ENCODE measurements around the gene TPRN. TPM values are rescaled to one million over a fixed set of nuclear protein-coding genes. Genes with fewer than 3 reads are reported as not detected.

Gene TPRN
- total RNA-seq, 1 donor from 2014 or later: 13.7 TPM

DNA sequence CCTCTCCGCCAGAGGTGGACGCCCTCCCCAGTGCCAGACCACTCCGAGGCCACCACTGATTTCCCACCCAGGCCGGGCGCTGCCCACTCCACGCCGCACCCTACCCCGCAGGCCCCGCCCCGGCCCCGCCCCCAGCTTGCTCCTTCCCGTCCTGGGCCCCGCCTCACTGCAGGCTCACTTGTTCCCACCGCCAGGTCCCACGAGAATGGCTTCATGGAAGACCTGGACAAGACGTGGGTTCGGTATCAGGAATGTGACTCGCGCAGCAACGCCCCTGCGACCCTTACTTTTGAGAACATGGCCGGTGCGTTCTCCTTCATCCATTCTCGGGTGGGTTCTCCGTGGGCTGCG, 37.2 kb downstream of the TPRN start:
- DNase-seq (ENCODE audit: low spot score) (no peak), ATAC-seq (peak; percentile 6)

DNA sequence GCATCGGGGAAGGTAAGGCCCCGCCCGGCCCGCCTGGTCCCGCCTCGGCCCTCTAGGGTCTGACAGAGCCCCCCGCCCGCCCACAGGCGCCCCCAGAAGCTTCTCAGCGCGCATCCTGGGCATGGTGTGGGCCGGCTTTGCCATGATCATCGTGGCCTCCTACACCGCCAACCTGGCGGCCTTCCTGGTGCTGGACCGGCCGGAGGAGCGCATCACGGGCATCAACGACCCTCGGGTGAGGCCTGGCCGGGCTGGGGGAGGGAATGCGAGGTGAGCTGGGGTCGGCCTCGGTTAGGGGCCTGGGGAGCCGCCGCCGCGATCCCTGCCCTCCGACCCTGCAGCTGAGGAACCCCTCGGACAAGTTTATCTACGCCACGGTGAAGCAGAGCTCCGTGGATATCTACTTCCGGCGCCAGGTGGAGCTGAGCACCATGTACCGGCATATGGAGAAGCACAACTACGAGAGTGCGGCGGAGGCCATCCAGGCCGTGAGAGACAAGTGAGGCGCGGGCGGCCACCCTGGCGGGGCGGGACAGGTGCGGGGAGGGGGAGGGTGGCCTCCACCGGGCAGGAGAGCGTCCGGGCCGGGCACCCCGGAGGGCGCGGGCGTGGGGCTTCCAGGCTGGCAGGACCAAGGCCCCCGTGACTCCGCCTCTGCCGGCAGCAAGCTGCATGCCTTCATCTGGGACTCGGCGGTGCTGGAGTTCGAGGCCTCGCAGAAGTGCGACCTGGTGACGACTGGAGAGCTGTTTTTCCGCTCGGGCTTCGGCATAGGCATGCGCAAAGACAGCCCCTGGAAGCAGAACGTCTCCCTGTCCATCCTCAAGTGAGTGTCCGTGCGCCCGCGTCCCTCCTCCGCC, 37.8 kb downstream of the TPRN start:
- DNase-seq (ENCODE audit: low spot score) (peak; percentile 57), ATAC-seq (peak; percentile 87)

DNA sequence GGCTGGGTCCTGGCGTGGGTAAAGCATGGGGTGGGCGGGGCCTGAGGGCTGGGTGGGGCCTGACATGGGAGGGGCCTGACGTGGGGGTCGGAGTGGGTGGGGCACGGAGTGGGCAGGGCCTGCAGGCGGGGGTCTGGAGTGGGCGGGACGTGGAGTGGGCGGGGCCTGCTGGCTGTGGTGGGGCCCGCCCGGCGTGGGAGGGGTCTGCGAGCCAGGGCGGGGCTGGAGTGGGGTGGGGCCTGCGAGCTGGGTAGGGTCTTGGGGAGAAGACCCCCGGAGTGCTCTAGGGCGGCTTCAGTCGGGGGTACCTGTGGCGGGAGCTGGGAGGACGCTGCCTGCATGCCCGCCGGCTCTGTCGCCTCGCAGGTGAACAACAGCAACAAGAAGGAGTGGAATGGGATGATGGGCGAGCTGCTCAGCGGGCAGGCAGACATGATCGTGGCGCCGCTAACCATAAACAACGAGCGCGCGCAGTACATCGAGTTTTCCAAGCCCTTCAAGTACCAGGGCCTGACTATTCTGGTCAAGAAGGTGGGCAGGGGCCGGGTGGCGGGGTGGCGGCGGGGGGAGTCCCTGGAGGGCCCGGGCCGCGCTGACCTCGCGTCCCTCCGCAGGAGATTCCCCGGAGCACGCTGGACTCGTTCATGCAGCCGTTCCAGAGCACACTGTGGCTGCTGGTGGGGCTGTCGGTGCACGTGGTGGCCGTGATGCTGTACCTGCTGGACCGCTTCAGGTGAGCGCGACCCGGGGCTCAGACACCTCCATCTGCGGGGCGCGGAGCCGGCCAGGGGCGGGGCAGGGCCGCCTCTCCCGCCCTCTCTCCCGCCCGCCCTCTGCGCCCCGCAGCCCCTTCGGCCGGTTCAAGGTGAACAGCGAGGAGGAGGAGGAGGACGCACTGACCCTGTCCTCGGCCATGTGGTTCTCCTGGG, 38.7 kb downstream of the TPRN start:
- ATAC-seq (no peak), DNase-seq (ENCODE audit: low spot score) (no peak)

GRCh38 chr9:137160716-137161557, 39.6 kb downstream of the TPRN start:
- no peak for ATAC-seq
- DNase-seq (ENCODE audit: low spot score): no peak

GRCh38 chr9:137160054-137160425, 40.5 kb downstream of the TPRN start:
- no peak for DNase-seq (ENCODE audit: low spot score)
- no peak for ATAC-seq

GRCh38 chr9:137159105-137160053, 41.2 kb downstream of the TPRN start:
- ATAC-seq (no peak), DNase-seq (ENCODE audit: low spot score) (no peak)

- ATAC-seq (no peak), DNase-seq (ENCODE audit: low spot score) (no peak)
Observed at GRCh38 chr9:137158625-137159024, 41.9 kb downstream of the TPRN start.

- ATAC-seq (no peak), DNase-seq (ENCODE audit: low spot score) (no peak)
Observed at GRCh38 chr9:137157618-137158415, 42.7 kb downstream of the TPRN start.

- ATAC-seq: peak; percentile 63
- no peak for DNase-seq (ENCODE audit: low spot score)
Observed at GRCh38 chr9:137156567-137157375, 43.8 kb downstream of the TPRN start.

GRCh38 chr9:137152844-137153405, 47.6 kb downstream of the TPRN start:
- ATAC-seq (no peak), DNase-seq (ENCODE audit: low spot score) (no peak)

- ATAC-seq: no peak
Observed at GRCh38 chr9:137150617-137151457, 49.7 kb downstream of the TPRN start.

GRCh38 chr9:137149942-137150616, 50.5 kb downstream of the TPRN start:
- DNase-seq (ENCODE audit: low spot score) (no peak), ATAC-seq (no peak)

More at GRCh38 chr9:137150617-137151457, 49.7 kb downstream of the TPRN start:
- no peak for DNase-seq (ENCODE audit: low spot score)

- ATAC-seq (no peak), DNase-seq (ENCODE audit: low spot score) (no peak)
Observed at GRCh38 chr9:137149363-137149762, 51.2 kb downstream of the TPRN start.

GRCh38 chr9:137148661-137149060, 51.9 kb downstream of the TPRN start:
- ATAC-seq (no peak), DNase-seq (ENCODE audit: low spot score) (no peak)

DNA sequence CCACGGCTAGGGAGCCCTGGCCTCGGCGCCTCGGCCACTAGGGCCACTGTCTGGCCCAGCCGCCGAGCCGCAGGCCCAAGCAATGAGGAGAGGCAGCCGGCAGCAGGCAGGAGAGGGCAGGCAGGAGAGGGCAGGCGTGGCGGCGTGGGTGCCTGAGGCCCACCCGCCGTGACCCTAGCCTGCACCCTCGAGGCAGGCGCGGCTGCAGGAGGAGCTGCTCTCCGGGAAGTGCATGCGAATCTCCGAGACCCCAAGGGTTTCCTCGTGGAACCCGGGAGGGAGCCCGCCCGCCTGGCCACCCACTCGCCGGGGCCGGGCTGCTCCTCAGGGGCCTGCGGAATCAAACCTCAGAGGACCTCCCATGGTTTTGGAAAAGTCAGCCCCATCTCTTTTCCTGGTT, 52.3 kb downstream of the TPRN start:
- DNase-seq (ENCODE audit: low spot score): no peak
- no peak for ATAC-seq

DNA sequence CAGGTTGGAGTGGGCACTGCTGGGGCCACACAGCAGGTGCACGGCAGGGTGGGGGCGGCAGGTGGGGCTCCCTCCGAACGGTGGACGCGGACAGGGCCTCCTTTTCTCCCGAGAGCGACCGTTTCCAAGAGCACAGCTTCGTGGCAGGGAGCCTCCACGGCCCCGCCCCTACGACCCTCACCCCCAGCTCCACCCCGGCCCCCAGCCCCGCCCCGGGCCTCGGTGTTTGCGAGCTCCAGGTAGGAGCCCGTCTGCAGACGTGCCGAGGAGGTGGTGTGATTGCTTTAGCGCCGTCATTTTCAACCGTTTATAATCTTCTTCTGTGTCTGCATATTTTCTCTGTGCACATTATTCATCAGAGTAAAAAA, 52.8 kb downstream of the TPRN start:
- DNase-seq (ENCODE audit: low spot score) (no peak), ATAC-seq (no peak)
